Putamen (tissue), 1 donor: ENCODE measurements around the gene CWC27.

Experiments used
- DNase-seq: peaks from one replicate; pipeline ENCODE4 v3.0.0-alpha.2; 2016; ENCODE audit warnings: low spot score

The CWC27 gene

GRCh38 chr5:64768358-64769312 lies at the start of gene CWC27, which contains the start of gene SREK1IP1:
Gene CWC27 (plus strand): TSS chr5:64768930. CDS start chr5:64769147, 217 bp downstream.
Gene SREK1IP1 (minus strand): TSS chr5:64768691. CDS start chr5:64768517, 174 bp downstream.
- peak; percentile 88 for DNase-seq

- no peak for DNase-seq
These were observed 46.1 kb upstream of the CWC27 start for GRCh38 chr5:64722588-64722987.

GRCh38 chr5:64727150-64727549 lies 41.6 kb upstream of the CWC27 start:
- no peak for DNase-seq

- no peak for DNase-seq
These were observed 26.3 kb upstream of the CWC27 start for GRCh38 chr5:64742411-64742810.

GRCh38 chr5:64742821-64743220 lies 25.9 kb upstream of the CWC27 start:
- no peak for DNase-seq

- no peak for DNase-seq
These were observed 23.8 kb upstream of the CWC27 start for GRCh38 chr5:64744914-64745313.

GRCh38 chr5:64746446-64746845 lies 22.3 kb upstream of the CWC27 start:
- no peak for DNase-seq

GRCh38 chr5:64749385-64749784 lies 19.3 kb upstream of the CWC27 start:
- DNase-seq = no peak

- no peak for DNase-seq
These were observed 14.7 kb upstream of the CWC27 start for GRCh38 chr5:64754066-64754465.

- DNase-seq = no peak
These were observed 9.8 kb upstream of the CWC27 start for GRCh38 chr5:64758901-64759300.

- no peak for DNase-seq
These were observed 8.6 kb upstream of the CWC27 start for GRCh38 chr5:64759960-64760660.

- no peak for DNase-seq
These were observed 4.7 kb upstream of the CWC27 start for GRCh38 chr5:64763948-64764503.

GRCh38 chr5:64765804-64766504 lies 2.8 kb upstream of the CWC27 start:
- no peak for DNase-seq

- no peak for DNase-seq
These were observed 1.8 kb upstream of the CWC27 start for GRCh38 chr5:64766941-64767340.

GRCh38 chr5:64767959-64768357 lies 772 bp upstream of the CWC27 start:
- DNase-seq = no peak

GRCh38 chr5:64769855-64770254 lies 1.1 kb downstream of the CWC27 start:
- DNase-seq = no peak

GRCh38 chr5:64771736-64772135 lies 3.0 kb downstream of the CWC27 start:
- DNase-seq = no peak

GRCh38 chr5:64773533-64773932 lies 4.8 kb downstream of the CWC27 start:
- no peak for DNase-seq

- DNase-seq = no peak
These were observed 6.6 kb downstream of the CWC27 start for GRCh38 chr5:64775291-64775690.

GRCh38 chr5:64784451-64785025 lies 15.8 kb downstream of the CWC27 start:
- DNase-seq = peak; percentile 76

GRCh38 chr5:64786372-64786771 lies 17.6 kb downstream of the CWC27 start:
- DNase-seq = no peak

- no peak for DNase-seq
These were observed 19.4 kb downstream of the CWC27 start for GRCh38 chr5:64788156-64788555.
